Esophagus muscularis mucosa (tissue), 4 donors: Measurements from ENCODE around the gene TCERG1L.

Experiments
- CTCF ChIP-seq, 3 experiments: fragments of 200-600 bp in 2 of 3; fragments of 450-650 bp in 1 of 3; sonication (generic) in 2 of 3; IDR thresholded peaks; one replicate each; pipeline ENCODE4 v1.5.1; 2017 to 2019; ENCODE audit warnings: antibody characterized with exemption in 3 of 3, mild to moderate bottlenecking in 2 of 3, moderate library complexity in 1 of 3
- EP300 ChIP-seq: sonication (generic); formaldehyde crosslinking; IDR thresholded peaks from one replicate; pipeline ENCODE4 v1.6.1; 2017; ENCODE audit warnings: antibody characterized with exemption
- POLR2A ChIP-seq: fragments of 450-650 bp; IDR thresholded peaks from one replicate; pipeline ENCODE4 v1.6.1; 2017; ENCODE audit warnings: antibody characterized with exemption, moderate library complexity, mild to moderate bottlenecking, low read depth
- POLR2AphosphoS5 ChIP-seq, 2 donors: sonication (generic); formaldehyde crosslinking; IDR thresholded peaks; one replicate each; pipeline ENCODE4 v1.6.1; 2017; ENCODE audit warnings: antibody characterized with exemption in 2 of 2

DNA sequence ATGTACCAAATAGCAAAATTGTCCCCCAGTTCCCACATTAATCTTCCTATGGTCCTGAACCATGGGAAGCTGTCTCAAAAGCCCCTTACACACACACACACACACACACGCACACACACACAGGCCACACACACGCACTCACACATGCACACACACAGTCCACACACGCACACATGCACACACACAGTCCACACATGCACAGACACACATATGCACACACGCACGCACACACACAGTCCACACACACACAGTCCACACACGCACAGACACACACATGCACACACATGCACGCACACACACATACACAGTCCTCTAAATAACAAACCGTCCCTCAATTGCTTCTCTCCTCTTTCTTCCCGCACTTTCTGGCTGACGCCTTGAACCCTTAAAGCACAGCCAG lies 265.3 kb downstream of the TCERG1L start:
- TF ChIP-seq CTCF (IDR thresholded peaks at IDR 0.05) (no peak), POLR2AphosphoS5 (IDR thresholded peaks at IDR 0.05) (no peak), EP300 (no peak), POLR2A (no peak)
